IPS-NIHi11 (cell line): ENCODE data around the gene LRFN3.
"Not testable (repeated sequence)": the region's sequence is repeated elsewhere in the genome, so short reads cannot be mapped to it uniquely, and the experiment has no call there.

Source experiments
- DNase-seq: peaks from one replicate; pipeline ENCODE4 v3.0.0; 2012; ENCODE audit warnings: mixed read lengths, low spot score

Gene LRFN3

GRCh38 chr19:35907377-35907745, 28.8 kb upstream of the LRFN3 start:
- DNase-seq: no peak

DNA sequence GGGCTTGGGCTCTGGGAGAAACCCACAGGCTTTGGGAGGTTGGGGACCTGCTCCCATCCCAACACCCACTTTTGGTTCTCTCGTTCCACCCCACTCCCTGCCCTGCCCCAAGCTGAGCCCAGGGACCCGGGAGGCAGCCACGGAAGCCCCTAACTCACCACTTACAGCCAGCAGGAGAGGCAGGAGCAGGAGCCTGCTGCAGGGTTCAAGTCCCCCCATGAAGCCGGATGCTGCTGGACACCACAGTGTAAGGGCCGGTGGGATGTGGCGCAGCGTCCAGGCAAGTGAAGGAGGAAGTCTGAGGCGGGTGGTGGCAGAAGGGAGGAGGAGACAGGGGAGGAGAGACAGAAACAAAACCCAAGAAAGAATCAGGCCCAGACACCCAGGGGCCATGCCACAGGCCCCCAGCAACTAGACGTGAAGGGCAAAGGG, 28.1 kb upstream of the LRFN3 start, which contains the start of gene TYROBP:
TYROBP (minus strand) TSS at position 286 of the 432 bp plus-strand sequence; CDS start at position 219, 67 bp downstream.
- DNase-seq: no peak

DNA sequence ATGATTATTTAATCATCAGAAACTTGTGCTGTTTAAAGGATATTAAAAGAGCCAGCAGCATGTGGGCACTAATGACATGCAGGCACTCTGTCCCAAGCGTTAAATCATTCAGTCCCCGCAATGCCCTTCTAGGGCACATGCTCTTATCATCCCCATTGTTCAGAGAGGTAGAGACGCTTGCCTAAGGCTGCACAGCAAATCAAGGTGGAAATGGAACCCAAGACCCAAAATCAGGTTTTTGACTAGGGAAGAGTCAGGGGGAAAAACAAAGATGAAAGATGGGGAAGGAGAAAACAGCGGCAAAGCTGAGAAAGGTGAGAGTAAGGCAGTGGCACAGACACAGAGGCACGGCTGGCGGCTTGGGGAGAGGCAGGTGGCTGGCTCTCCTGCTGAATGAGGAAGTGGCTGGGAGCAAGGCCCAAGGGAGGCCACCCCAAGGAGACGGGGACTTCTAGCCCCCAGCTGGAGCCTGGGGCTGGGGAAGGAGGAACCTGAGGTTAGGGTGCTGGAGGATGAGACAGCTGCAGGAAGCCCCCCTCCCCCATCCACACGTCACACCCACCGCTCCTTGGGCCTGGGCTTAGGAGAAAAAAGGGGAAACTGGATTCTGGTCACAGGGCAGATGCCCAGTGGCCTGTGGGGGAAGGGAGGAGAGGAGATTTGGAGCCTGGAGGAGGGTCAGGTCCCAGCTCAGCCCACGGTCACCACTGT, 27.0 kb upstream of the LRFN3 start:
- DNase-seq: no peak

DNA sequence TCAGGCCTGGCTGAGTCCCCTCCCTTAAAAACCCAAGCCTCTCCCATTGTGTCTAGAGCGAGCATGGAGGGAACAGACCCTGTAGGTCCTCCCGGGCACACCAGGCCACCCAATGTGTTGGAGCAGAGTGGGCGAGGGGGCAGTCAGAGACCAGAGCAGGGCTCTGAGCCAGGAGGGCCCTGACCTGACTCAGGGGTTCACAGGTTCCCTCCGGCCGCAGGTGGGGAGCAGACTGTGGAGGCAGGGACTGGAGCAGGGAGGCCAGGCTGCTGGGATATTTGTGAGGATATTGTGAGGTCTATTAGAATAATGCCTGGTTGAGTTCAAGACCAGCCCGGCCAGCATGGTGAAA, 26.5 kb upstream of the LRFN3 start:
- DNase-seq: no peak

DNA sequence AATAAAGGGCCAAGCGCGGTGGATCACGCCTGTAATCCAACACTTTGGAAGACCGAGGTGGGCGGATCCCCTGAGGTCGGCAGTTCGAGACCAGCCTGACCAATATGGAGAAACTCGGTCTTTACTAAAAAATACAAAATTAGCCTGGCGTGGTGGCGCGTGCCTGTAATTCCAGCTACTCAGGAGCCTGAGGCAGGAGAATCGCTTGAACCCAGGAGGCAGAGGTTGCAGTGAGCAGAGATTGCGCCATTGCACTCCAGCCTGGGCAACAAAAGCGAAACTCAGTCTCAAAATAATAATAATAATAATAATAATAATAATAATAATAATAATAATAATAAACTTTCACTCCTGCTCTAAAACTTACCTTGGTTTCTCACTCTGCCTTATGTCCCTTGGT, 25.8 kb upstream of the LRFN3 start:
- not testable (repeated sequence) for DNase-seq

GRCh38 chr19:35911173-35911572, 25.0 kb upstream of the LRFN3 start:
- no peak for DNase-seq

DNA sequence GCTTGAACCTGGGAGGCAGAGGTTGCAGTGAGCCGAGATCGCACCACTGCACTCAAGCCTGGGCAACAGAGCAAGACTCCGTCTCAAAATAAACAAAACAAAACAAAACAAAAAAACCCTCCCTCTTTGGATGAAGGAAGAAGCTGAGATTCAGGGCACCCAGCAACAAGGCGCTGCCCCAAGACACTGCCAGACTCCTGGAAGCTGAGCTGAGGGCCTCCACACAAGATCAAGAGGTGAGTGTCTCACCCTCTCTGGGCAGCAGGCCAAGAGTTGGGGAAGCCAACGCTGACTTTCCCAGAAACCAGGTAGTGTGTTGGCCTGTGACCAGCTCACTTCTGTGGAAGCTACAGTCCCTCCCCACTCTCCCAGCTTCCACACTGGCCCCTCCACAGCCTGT, 24.4 kb upstream of the LRFN3 start:
- DNase-seq: no peak

DNA sequence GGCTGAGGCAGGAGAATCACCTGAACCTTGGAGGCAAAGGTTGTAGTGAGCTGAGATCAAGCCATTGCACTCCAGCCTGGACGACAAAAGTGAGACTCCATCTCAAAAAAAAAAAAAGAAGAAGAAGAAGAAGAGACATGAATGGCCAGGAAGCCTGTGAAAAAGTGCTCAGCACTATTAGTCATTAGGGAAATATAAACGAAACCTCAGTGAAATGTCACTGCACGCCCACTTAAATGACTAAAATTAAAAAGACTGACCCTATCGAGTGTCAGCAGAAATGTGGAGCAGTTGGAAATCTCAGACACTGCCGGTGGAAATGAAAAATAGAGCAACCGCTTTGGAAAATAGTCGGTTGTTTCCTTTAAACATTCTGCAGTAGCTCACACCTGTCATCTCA, 22.6 kb upstream of the LRFN3 start:
- no peak for DNase-seq

GRCh38 chr19:35915443-35915842, 20.7 kb upstream of the LRFN3 start:
- no peak for DNase-seq

GRCh38 chr19:35919306-35919705, 16.9 kb upstream of the LRFN3 start:
- DNase-seq: no peak

- no peak for DNase-seq
Observed at GRCh38 chr19:35921012-35921411, 15.2 kb upstream of the LRFN3 start.

- no peak for DNase-seq
Observed at GRCh38 chr19:35925501-35925900, 10.7 kb upstream of the LRFN3 start.

DNA sequence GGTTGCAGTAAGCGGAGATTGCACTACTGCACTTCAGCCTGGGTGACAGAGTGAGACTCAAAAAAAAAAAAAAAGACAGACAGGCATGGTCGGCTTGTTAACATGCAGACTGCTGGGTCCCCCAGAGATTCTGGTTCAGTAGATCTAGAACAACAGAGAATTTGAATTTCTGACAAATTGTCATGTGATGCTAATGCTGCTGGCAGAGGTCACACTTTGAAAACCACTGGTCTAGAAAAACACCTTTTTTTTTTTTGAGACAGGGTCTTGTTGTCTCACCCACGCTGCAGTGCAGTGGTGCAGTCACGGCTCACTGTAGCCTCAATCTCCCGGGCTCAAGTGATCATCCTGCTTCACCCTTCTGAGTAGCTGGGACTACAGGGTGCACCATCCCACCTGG, 7.7 kb upstream of the LRFN3 start:
- no peak for DNase-seq

GRCh38 chr19:35929876-35930275, 6.3 kb upstream of the LRFN3 start:
- DNase-seq: no peak

- peak; percentile 97 for DNase-seq
Observed at GRCh38 chr19:35931161-35931873, 4.9 kb upstream of the LRFN3 start.

DNA sequence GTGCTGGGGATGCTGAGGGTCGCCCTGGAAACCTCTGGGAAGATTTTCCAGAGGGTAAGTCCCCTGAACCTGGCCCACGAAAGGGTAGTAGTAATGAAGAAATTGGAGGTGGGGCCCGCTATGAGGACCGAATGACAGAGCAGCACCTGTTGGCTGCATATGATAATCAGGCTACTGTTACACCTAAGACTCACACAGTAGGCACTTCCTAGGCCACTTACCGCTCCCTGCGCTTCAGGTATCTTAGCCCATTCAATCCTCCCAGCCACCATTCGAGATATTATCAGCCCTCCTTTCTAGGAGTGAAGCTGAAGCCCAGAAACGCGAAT, 4.3 kb upstream of the LRFN3 start:
- DNase-seq: no peak

GRCh38 chr19:35932291-35932936, 3.8 kb upstream of the LRFN3 start:
- no peak for DNase-seq

GRCh38 chr19:35936738-35937268, 629 bp downstream of the LRFN3 start:
- no peak for DNase-seq

GRCh38 chr19:35937345-35938281, 1.4 kb downstream of the LRFN3 start:
- no peak for DNase-seq

DNA sequence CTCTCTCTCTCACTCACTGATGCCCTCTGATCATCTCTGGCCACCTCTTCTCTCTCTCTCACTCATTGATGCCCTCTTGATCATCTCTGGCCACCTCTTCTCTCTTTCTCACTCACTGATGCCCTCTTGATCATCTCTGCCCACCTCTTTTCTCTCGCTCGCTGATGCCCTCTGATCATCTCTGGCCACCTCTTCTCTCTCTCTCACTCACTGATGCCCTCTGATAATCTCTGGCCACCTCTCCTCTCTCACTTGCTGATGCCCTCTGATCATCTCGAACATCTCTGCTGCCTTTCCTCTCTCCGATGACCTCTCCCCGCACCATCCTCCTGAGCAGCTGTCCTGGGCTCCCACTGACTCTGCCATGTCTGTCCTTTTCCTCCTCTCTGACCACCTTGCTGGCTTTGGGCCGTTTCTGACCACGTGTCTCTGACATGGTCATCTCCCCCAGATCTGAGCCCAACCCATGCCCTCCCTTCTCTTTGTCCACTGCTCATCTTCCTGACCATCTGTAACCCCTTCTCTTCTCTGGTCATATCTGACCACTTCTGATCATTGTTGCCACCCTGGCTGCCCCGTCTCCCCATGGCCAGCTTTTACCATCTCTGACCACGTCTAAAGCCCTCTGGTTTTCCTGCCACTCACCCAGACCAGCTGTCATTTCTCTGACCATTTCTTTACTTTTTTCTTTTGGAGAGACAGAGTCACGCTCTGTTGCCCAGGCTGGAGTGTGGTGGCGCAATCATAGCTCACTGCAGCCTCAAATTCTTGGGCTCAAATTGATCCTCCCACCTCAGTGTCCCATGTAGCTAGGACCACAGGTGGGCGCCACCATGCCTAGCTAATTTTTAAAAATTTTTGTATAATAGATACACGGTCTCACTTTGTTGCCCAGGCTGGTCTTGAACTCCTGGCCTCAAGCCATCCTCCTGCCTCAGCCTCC, 2.4 kb downstream of the LRFN3 start:
- no peak for DNase-seq
